Osteocyte (in vitro differentiated cells): ENCODE results near the gene CST5. TPM values are rescaled to one million over a fixed set of nuclear protein-coding genes. Genes with fewer than 3 reads are reported as not detected.
"Not testable (repeated sequence)": the region's sequence is repeated elsewhere in the genome, so short reads cannot be mapped to it uniquely, and the experiment has no call there.

Experiments used
- DNase-seq: peaks from one replicate; pipeline ENCODE4 v3.0.0; 2021; ENCODE audit warnings: mixed read lengths; ENCODE audit not compliant: unreplicated experiment; ENCODE audit errors: extremely low spot score
- H3K27ac Mint-ChIP-seq: one replicate; pipeline ENCODE4 v1.8.0; 2021; ENCODE audit warnings: mild to moderate bottlenecking, mixed read lengths; ENCODE audit not compliant: unreplicated experiment
- H3K27me3 Mint-ChIP-seq: one replicate; pipeline ENCODE4 v1.8.0; 2021; ENCODE audit warnings: mixed read lengths; ENCODE audit not compliant: unreplicated experiment
- H3K36me3 Mint-ChIP-seq: one replicate; pipeline ENCODE4 v1.8.0; 2021; ENCODE audit warnings: mixed read lengths; ENCODE audit not compliant: unreplicated experiment
- H3K4me1 Mint-ChIP-seq: one replicate; pipeline ENCODE4 v1.8.0; 2021; ENCODE audit warnings: mixed read lengths; ENCODE audit not compliant: unreplicated experiment
- H3K4me3 Mint-ChIP-seq: one replicate; pipeline ENCODE4 v1.8.0; 2021; ENCODE audit warnings: mild to moderate bottlenecking, moderate library complexity, mixed read lengths; ENCODE audit not compliant: unreplicated experiment
- H3K9me3 Mint-ChIP-seq: one replicate; pipeline ENCODE4 v1.8.0; 2021; ENCODE audit warnings: mixed read lengths; ENCODE audit not compliant: unreplicated experiment
- total RNA-seq: library from RNA; stranded (reverse); gene quantifications from 2 replicates; pipeline ENCODE4 v1.2.1, GENCODE V29; 2021
- TF ChIP-seq, protein P1 (sequence below): fragments of 200-600 bp; sonication (generic); IDR thresholded peaks from 2 replicates; pipeline ENCODE4 v1.5.0; 2021; ENCODE audit warnings: antibody characterized with exemption, mild to moderate bottlenecking, moderate library complexity

The CST5 gene
- total RNA-seq, 1 donor from 2014 or later: not detected

DNA sequence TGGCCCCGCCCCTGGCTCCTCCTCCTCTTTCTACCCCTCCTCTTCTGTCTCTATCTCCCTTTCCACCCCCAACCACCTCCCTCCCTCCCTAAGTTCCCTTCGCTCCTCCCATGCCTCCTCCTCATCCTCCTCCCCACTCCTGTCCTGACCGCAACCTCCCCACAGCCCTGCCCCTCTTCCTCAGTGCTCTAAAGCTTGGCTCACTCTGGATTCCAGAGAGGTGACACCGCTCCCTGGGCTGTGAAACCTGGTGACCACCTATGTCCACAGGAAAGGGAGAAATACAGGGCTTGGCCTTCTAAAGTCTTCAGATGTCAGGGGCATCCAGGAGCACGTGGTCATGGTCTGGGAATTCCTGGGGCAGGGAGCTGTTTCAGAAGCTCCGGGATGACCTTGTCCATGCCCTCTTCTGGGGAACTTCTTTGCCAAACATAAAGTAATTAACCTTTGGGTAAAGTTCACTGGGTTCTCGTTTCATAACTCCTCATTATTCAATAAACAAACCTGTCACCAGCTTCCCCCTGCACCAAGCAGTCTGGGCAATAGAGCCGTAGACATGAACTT lies 345 bp upstream of the CST5 start:
- TF ChIP-seq, protein P1, sequence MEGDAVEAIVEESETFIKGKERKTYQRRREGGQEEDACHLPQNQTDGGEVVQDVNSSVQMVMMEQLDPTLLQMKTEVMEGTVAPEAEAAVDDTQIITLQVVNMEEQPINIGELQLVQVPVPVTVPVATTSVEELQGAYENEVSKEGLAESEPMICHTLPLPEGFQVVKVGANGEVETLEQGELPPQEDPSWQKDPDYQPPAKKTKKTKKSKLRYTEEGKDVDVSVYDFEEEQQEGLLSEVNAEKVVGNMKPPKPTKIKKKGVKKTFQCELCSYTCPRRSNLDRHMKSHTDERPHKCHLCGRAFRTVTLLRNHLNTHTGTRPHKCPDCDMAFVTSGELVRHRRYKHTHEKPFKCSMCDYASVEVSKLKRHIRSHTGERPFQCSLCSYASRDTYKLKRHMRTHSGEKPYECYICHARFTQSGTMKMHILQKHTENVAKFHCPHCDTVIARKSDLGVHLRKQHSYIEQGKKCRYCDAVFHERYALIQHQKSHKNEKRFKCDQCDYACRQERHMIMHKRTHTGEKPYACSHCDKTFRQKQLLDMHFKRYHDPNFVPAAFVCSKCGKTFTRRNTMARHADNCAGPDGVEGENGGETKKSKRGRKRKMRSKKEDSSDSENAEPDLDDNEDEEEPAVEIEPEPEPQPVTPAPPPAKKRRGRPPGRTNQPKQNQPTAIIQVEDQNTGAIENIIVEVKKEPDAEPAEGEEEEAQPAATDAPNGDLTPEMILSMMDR: no peak
- Mint-ChIP-seq H3K4me1 (no peaks in the 10 kb centered on the region), H3K4me3 (no peak overlapping the region), H3K27me3 (no peaks in the 10 kb centered on the region), H3K27ac (no peak overlapping the region), H3K9me3 (no peaks in the 10 kb centered on the region), H3K36me3 (no peaks in the 10 kb centered on the region)
- no peak for DNase-seq

DNA sequence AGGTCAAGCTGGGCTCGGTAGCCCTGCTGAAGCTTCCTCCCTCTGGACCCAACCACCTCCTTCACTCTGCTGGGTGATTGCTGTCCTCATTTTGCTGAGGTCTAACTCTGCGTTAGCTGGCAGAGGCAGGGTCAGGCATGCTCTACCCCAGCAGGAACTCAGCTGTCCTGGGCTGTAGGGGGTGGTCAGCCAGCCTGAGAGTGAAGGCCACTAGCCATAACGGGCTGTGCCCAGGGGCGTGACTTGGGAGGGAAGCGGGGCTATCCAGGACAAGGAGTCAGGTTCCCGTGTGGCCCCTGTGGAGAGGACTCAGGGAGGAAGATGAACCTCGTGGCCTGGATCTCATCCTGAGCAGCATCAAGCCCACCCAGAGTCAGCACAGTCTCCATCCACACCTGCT lies 761 bp downstream of the CST5 start:
- H3K4me1 Mint-ChIP-seq: no peaks in the 10 kb centered on the region
- TF ChIP-seq, protein P1: no peak
- DNase-seq: no peak
- H3K4me3 Mint-ChIP-seq: no peak overlapping the region
- H3K27ac Mint-ChIP-seq: no peak overlapping the region
- H3K9me3 Mint-ChIP-seq: no peaks in the 10 kb centered on the region
- no peaks in the 10 kb centered on the region for H3K27me3 Mint-ChIP-seq
- no peaks in the 10 kb centered on the region for H3K36me3 Mint-ChIP-seq

DNA sequence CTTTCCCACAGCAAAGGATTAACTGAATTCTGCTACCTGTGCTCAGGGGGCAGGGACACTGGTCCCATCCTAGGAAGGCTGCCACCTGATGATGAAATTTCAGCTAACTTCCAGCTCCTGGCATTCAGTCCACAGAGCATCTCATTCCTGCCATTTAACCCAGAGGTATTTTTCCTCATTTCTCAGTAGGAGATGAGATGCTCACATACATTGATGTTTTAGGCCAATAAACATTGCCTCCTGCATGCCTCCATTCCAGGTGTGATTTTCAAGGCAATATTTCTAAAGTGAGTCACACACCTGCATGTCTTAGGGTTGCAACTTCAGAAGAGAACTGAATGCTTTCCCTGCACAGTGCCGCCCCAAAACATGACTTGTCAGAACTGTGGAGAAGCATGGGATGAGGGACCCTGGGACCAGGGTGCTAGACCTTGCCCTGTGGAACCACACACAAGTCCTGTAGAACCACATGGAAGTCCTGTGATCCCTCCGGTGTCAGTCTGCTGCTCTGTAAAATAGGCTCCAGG lies 1.5 kb downstream of the CST5 start:
- H3K27ac Mint-ChIP-seq, H3K36me3 Mint-ChIP-seq, DNase-seq, H3K27me3 Mint-ChIP-seq, H3K4me1 Mint-ChIP-seq, H3K4me3 Mint-ChIP-seq, H3K9me3 Mint-ChIP-seq: not testable (repeated sequence)

DNA sequence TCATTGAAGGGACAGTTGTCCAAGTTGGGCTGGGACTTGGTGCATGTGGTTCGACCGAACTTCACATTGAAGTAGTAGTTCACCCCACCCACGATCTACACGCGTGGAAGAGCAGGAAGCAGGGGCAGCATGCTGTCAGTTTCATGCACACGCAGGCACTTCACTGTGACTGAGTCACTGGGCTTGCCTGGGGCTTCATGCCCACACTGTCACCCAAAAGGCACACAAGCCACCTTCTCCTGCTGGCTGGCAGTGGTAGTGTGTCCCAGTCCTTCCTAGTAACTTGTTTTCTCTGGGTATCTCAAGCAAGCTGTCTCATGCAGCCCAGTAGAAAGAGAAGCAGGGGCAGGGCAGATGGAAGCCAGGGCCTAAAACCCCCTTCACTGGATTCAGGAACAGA lies 2.0 kb downstream of the CST5 start:
- H3K4me3 Mint-ChIP-seq: no peak overlapping the region

DNA sequence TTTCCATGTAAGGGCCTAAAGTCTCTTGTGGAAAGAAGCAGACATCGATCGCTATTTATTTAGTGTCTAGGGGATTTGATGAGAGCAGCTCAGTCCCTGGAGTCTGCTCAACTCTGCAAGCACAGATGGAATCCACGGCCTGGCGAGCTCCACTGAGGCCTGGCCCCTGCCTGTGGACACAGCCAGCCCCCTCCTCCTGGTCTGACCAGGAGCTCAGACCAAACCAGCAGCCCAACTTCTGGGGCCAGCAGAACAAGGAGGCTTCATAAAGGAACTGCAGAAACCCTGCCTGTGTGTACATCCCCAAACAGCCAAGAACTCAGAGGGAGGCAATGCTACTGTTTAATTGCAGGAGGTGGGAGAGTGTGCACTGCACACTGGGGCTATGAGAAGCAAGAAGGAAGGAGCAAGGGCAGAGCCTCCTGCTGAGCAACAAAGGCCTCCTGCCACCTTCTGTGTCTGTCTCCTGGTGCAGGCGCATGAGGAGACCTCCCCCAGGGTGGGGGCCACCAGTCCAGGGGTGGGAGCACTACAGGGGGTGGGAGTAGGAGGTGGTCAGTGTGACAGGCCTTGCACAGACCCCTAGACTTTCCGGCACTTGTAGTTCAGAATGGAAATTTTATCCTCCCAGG lies 3.8 kb downstream of the CST5 start:
- no peaks in the 10 kb centered on the region for H3K36me3 Mint-ChIP-seq
- TF ChIP-seq, protein P1: no peak
- H3K4me1 Mint-ChIP-seq: no peaks in the 10 kb centered on the region
- no peaks in the 10 kb centered on the region for H3K9me3 Mint-ChIP-seq
- H3K27ac Mint-ChIP-seq: no peak overlapping the region
- peaks cover 12% of the 10 kb centered on the region for H3K27me3 Mint-ChIP-seq
- DNase-seq: no peak
- no peak overlapping the region for H3K4me3 Mint-ChIP-seq

More for the DNA sequence above, 2.0 kb downstream of the CST5 start:
- no peaks in the 10 kb centered on the region for H3K4me1 Mint-ChIP-seq
- DNase-seq: no peak
- peaks cover 10% of the 10 kb centered on the region for H3K27me3 Mint-ChIP-seq
- no peak overlapping the region for H3K27ac Mint-ChIP-seq
- H3K36me3 Mint-ChIP-seq: no peaks in the 10 kb centered on the region
- TF ChIP-seq, protein P1: no peak
- no peaks in the 10 kb centered on the region for H3K9me3 Mint-ChIP-seq
